GM19025 (cell line): ENCODE measurements around the gene EPHB4.

Experiments
- ATAC-seq: cut with Tn5 transposase; IDR thresholded peaks from one replicate; pipeline ENCODE4 v1.9.1; 2021; ENCODE audit warnings: mild to moderate bottlenecking, low read depth, moderate library complexity; ENCODE audit not compliant: unreplicated experiment

EPHB4 gene

GRCh38 chr7:100827330-100828226 lies at the start of gene EPHB4:
Gene EPHB4, minus strand, starts transcription at chr7:100827523. Its CDS starts 493 bp downstream, at chr7:100827030.
- no peak for ATAC-seq

DNA sequence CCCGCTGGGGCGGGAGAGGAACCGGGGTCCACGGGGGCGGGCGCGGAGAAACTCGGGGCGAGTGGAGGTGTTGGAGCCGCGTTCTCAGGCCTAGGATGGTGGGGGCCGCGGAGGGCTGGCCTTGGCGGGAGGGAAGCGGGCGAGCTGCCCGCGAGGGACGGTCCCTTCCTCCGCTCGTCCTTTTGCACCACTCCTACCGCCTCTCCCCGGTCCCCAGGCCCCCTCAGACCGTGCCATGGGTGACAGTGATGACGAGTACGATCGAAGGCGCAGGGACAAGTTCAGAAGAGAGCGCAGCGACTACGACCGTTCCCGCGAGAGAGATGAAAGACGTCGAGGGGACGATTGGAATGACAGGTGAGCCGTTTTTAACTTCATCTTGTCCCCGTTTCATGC lies 48.0 kb upstream of the EPHB4 start:
- ATAC-seq: peak; percentile 18

DNA sequence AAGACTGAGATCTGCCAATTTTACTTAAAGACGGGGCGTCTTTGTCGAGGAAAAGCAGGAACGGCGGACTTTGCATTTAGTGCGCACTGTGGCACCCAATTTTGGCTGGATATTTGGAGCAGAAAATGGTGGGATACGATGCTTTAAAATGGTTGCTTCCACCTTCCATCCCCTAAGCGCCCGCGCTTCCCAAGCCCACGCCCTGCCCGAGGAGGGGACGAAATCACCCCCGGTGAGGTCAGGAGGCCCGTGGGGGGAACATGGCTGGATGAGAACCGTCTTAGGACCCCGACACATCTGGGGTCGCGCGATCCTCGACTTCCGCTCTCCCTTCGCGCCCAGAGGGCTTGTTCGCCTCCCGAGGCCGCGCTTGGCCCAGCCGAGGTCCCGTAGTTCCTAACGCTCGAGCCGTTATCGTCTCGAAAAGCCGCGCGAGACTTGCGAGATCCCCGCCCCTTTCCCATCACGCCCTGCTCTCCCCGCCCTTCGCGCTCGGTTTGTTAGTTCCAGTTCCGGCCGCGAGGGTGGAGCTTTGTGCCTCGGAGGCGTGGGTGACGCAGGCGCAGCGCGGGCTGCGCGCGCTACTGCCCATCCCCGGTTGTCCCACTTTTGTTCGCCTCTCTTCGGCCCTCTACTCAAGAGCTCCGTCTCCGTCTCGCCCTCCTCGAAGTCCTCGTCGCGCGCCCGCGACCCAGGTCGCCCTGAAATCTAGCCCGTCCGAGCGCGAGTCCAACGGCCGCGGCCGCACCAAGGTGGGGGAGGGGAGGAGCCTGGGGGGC lies 47.4 kb upstream of the EPHB4 start, which contains the start of gene SRRT:
TSS of gene SRRT (plus strand) at position 527 of the 779 bp plus-strand sequence. CDS start 488 bp downstream, outside the sequence.
- peak; percentile 86 for ATAC-seq

DNA sequence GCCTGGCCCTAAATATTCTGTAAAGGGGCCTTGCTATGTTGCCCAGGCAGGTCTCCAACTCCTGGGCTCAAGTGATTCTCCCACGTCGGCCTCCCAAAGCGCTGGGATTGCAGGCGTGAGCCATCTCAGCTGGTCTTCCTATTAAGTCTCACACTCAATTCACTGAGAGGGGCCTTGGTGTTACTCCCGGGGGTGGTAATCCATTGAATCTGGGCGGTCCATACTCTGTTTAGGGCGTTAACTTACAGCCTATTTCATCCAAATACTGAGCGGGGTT lies 46.9 kb upstream of the EPHB4 start:
- ATAC-seq: no peak

DNA sequence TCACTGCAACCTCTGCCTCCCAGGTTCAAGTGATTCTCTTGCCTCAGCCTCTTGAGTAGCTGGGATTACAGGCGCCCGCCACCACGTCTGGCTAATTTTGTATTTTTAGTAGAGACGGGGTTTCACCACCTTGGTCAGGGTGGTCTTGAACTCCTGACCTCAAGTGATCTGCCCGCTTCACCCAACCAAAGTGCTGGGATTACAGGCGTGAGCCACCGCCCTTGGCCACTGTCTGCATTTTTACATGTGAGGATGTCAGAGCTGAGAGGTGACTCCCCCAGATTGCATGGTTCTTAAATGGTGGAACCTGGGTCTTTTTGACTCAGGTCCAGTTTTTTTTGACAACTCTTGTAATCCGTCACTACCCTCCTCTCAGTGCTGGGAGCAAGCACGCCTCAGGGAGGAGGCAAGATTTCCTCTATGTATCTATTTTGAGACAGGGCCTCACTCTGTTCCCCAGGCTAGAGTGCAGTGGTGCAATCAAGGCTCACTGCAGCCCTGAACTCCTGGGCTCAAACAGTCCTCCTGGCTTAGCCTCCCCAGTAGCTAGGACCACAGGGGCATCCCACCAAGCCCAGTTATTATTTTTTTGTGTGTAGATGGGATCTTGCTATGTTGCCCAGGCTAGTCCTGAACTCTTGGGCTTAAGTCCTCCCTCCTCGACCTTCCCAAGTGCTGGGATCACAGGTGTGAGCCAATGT lies 46.4 kb upstream of the EPHB4 start:
- ATAC-seq: no peak

DNA sequence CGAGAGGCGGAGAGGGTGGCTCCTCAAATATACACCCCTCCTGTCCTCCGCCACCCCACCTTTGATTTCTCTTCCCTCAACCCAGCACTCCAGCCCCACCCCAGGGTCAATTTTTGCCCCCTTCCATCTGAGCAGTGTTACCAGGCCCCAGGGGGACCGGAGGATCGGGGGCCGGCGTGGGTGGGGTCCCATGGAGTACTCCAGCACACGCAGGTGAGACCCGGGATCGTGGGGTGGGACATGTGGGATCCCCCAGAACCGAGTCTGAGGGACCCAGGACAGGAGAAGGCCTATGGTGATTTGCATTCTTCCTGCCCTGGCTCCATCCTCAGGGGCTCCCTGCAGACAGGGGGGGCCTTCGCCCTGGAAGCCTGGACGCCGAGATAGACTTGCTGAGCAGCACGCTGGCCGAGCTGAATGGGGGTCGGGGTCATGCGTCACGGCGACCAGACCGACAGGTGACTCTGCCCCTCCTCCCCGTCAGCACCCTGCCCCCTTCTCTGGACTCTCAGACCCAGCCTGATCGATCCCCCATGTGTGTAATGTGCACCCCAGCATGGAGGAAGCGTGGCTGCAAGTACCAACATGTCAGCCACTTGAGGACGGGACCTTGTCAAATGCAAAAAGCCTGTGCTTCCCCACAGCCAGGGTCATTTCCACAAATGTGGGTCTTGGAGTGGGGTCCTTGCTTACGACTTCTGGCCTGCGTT lies 40.6 kb upstream of the EPHB4 start:
- ATAC-seq: no peak

DNA sequence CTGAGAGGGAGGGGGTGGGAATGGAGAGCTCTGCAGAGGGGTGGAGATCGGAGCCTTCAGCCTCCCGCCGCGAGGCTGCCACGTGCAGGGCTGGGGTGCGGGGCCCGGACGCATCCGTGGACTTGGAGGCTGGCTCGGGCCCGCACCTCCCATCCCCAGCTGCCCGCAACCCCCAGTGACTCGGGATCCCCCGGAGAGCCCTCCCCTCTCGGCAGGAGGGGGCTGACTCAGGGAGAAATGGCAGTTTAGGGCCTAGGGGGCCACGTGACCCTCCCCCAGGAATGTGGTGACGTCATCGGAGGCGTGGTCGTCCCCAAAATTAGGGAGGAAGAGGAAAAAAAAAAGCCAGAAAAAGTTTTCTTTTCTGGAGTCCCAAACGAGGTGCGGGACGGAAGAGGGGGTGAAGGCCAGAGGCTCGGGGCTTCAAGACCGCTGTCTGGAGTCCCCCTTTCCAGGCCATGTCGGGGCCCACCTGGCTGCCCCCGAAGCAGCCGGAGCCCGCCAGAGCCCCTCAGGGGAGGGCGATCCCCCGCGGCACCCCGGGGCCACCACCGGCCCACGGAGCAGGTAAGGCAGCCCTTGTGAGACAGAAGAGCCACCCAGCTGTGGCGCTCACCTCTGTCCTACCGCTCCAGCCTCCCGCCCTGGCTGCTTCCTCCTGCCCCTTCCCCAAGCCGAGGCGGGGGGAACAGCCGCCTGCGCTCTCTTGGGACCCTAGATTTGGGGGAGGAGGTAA lies 39.9 kb upstream of the EPHB4 start, which contains the start of gene TRIP6:
TSS of gene TRIP6 (plus strand) at position 348 of the 736 bp plus-strand sequence. CDS start at position 459, 111 bp downstream.
- ATAC-seq: no peak

- no peak for ATAC-seq
Measured at GRCh38 chr7:100866729-100867039, 39.4 kb upstream of the EPHB4 start.

DNA sequence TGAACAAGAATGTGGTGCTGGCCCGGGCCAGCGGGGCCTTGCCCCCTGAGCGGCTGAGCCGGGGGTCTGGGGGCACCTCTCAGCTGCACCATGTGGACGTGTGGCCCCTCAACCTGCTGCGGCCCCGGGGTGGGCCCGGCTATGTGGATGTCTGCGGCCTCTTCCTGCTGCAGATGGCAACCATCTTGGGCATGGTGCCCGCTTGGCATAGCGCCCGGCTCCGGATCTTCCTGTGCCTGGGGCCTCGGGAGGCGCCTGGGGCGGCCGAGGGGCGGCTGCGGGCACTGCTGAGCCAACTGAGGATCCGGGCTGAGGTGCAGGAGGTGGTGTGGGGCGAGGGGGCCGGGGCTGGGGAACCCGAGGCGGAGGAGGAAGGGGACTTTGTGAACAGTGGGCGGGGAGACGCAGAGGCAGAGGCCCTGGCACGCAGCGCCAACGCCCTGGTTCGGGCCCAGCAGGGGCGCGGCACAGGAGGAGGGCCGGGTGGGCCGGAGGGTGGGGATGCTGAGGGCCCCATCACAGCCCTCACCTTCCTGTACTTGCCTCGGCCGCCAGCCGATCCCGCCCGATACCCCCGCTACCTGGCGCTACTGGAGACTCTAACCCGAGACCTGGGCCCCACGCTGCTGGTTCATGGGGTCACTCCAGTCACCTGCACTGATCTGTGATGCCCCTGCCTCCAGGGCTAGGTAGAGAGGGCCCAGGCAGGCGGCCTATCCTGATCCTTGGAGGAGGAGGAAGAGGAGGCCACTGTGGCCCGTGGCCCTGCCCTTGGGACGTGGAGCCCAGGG lies 38.8 kb upstream of the EPHB4 start:
- no peak for ATAC-seq

- ATAC-seq: no peak
Measured at GRCh38 chr7:100865372-100865911, 38.1 kb upstream of the EPHB4 start.

DNA sequence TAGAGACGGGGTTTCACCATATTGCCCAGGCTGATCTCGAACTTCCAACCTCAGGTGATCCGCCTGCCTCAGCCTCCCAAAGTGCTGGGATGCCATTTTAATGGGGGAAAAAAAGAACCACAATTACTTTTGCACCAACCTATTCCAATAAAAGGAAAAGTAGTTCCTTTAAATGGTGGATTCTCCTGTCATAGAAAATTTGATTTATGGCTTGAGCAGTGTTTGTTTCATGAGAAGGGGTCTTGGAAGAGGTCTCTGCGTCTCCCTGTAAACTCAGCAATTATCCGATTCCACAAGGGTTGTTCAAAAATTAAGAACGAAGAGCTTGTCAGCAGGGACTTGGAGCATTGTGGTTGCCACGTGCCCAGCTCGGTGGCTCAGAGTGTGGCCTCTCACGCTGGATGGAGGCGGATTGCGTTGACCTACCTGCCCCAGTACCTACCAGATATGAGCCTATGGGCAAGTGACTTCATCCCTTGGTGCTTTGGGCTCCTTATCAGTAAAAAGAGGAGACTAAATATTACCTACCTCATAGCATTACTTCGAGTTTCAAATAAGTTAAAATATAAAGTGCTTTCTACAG lies 37.0 kb upstream of the EPHB4 start:
- ATAC-seq: no peak

- ATAC-seq: no peak
Measured at GRCh38 chr7:100863406-100863950, 36.2 kb upstream of the EPHB4 start.

GRCh38 chr7:100861616-100861985 lies 34.3 kb upstream of the EPHB4 start:
- ATAC-seq: no peak

GRCh38 chr7:100860702-100861615 lies 33.6 kb upstream of the EPHB4 start:
- ATAC-seq: no peak

DNA sequence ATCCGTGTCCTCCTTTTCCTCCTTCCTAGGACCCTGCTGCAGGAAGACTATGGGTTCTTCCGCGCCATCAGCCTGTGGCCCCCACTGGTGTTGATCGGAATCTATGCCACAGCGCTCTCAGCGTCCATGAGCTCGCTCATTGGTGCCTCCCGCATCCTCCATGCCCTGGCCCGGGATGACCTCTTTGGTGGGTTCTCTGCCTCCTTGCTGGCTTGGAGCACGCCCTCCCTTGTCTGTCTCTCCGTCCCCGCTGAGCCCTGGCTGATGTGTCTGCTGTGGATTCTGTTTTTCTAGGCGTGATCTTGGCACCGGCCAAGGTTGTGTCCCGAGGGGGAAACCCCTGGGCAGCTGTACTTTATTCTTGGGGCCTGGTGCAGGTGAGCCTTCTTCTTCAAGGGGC lies 32.5 kb upstream of the EPHB4 start:
- ATAC-seq: no peak

- no peak for ATAC-seq
Measured at GRCh38 chr7:100856871-100857282, 29.6 kb upstream of the EPHB4 start.

GRCh38 chr7:100855515-100855914 lies 28.2 kb upstream of the EPHB4 start:
- ATAC-seq: no peak
